H9 (cell line): ENCODE measurements around the gene NEURL1B. TPM values are rescaled to one million over a fixed set of nuclear protein-coding genes. Genes with fewer than 3 reads are reported as not detected.

Experiments used
- DNase-seq: peaks from one replicate; pipeline ENCODE4 v3.0.0-alpha.2; 2017
- H2AFZ ChIP-seq: one replicate; pipeline ENCODE4 v1.6.1; 2013; ENCODE audit warnings: mild to moderate bottlenecking, low read length, control low read depth, moderate library complexity
- H2AK5ac ChIP-seq: 2 replicates; pipeline ENCODE4 v1.6.1; 2013; ENCODE audit warnings: low read length, control low read depth, mixed read lengths; ENCODE audit not compliant: insufficient read length
- H2BK120ac ChIP-seq: one replicate; pipeline ENCODE4 v1.6.1; 2013; ENCODE audit warnings: low read depth, mild to moderate bottlenecking, low read length, control low read depth, inconsistent platforms; ENCODE audit not compliant: poor library complexity, severe bottlenecking
- H2BK12ac ChIP-seq: 2 replicates; pipeline ENCODE4 v1.6.1; 2013; ENCODE audit warnings: low read length, control low read depth, mixed read lengths, low read depth; ENCODE audit not compliant: insufficient read length
- H2BK15ac ChIP-seq: 2 replicates; pipeline ENCODE4 v1.6.1; 2013; ENCODE audit warnings: low read depth, low read length, control low read depth
- H2BK20ac ChIP-seq: one replicate; pipeline ENCODE4 v1.6.1; 2013; ENCODE audit warnings: low read depth, mild to moderate bottlenecking, low read length, control low read depth, inconsistent platforms; ENCODE audit not compliant: poor library complexity, severe bottlenecking
- H2BK5ac ChIP-seq: 2 replicates; pipeline ENCODE4 v1.6.1; 2013; ENCODE audit warnings: low read length, control low read depth, mixed read lengths; ENCODE audit not compliant: insufficient read length
- H3K14ac ChIP-seq: 2 replicates; pipeline ENCODE4 v1.6.1; 2013; ENCODE audit warnings: low read length, control low read depth; ENCODE audit not compliant: insufficient read depth
- H3K18ac ChIP-seq: 2 replicates; pipeline ENCODE4 v1.6.1; 2013; ENCODE audit warnings: low read depth, mild to moderate bottlenecking, mixed read lengths, low read length, control low read depth; ENCODE audit not compliant: insufficient read length
- H3K23ac ChIP-seq: 2 replicates; pipeline ENCODE4 v1.6.1; 2013; ENCODE audit warnings: low read length, control low read depth, mixed read lengths, low read depth; ENCODE audit not compliant: insufficient read length
- H3K23me2 ChIP-seq: 2 replicates; pipeline ENCODE4 v1.6.1; 2013; ENCODE audit warnings: low read depth, mild to moderate bottlenecking, mixed read lengths, low read length, control low read depth; ENCODE audit not compliant: insufficient read length, poor library complexity, severe bottlenecking
- H3K27ac ChIP-seq: 2 replicates; pipeline ENCODE4 v1.5.1; 2013; ENCODE audit warnings: low read length, control low read depth, mixed read lengths, low read depth; ENCODE audit not compliant: insufficient read length
- H3K27me3 ChIP-seq: 2 replicates; pipeline ENCODE4 v1.6.1; 2013; ENCODE audit warnings: low read length, control low read depth, inconsistent platforms; ENCODE audit not compliant: insufficient read depth
- H3K4ac ChIP-seq: 2 replicates; pipeline ENCODE4 v1.6.1; 2013; ENCODE audit warnings: low read depth, mild to moderate bottlenecking, control low read depth, inconsistent platforms, low read length, moderate library complexity
- H3K4me1 ChIP-seq: 2 replicates; pipeline ENCODE4 v1.6.1; 2013; ENCODE audit warnings: low read length, control low read depth, inconsistent platforms; ENCODE audit not compliant: insufficient read depth
- H3K4me2 ChIP-seq: 2 replicates; pipeline ENCODE4 v1.6.1; 2013; ENCODE audit warnings: low read length, control low read depth, mixed read lengths; ENCODE audit not compliant: insufficient read length, insufficient read depth
- H3K56ac ChIP-seq: 2 replicates; pipeline ENCODE4 v1.6.1; 2013; ENCODE audit warnings: low read depth, mild to moderate bottlenecking, mixed read lengths, low read length, control low read depth; ENCODE audit not compliant: insufficient read length
- H3K79me1 ChIP-seq: 2 replicates; pipeline ENCODE4 v1.6.1; 2013; ENCODE audit warnings: low read depth, mild to moderate bottlenecking, moderate library complexity, low read length, control low read depth, inconsistent platforms; ENCODE audit not compliant: insufficient read depth, poor library complexity, severe bottlenecking
- H3K79me2 ChIP-seq: 2 replicates; pipeline ENCODE4 v1.6.1; 2013; ENCODE audit warnings: low read length, control low read depth, inconsistent platforms; ENCODE audit not compliant: insufficient read depth
- H3K9ac ChIP-seq: 2 replicates; pipeline ENCODE4 v1.6.1; 2013; ENCODE audit warnings: low read length, control low read depth, mixed read lengths; ENCODE audit not compliant: insufficient read length; ENCODE audit errors: extremely low read depth
- H3K9me3 ChIP-seq: one replicate; pipeline ENCODE4 v1.6.1; 2013; ENCODE audit warnings: low read depth, low read length, inconsistent platforms; ENCODE audit not compliant: control insufficient read depth
- H3T11ph ChIP-seq: one replicate; pipeline ENCODE4 v1.6.1; 2013; ENCODE audit warnings: mild to moderate bottlenecking, low read length, control low read depth, inconsistent platforms
- H4K20me1 ChIP-seq: one replicate; pipeline ENCODE4 v1.6.1; 2013; ENCODE audit not compliant: control insufficient read depth, insufficient read length, insufficient read depth
- H4K5ac ChIP-seq: 2 replicates; pipeline ENCODE4 v1.6.1; 2013; ENCODE audit warnings: low read depth, mild to moderate bottlenecking, mixed read lengths, low read length, control low read depth; ENCODE audit not compliant: insufficient read length
- H4K8ac ChIP-seq: replicated peaks from 2 replicates; pipeline ENCODE4 v1.6.1; 2013; ENCODE audit warnings: low read length, control low read depth, mixed read lengths, low read depth; ENCODE audit not compliant: insufficient read length
- H4K91ac ChIP-seq: 2 replicates; pipeline ENCODE4 v1.6.1; 2013; ENCODE audit warnings: low read depth, mild to moderate bottlenecking, moderate library complexity, mixed read lengths, low read length, control low read depth; ENCODE audit not compliant: insufficient read length
- H3K27ac Mint-ChIP-seq, 3 experiments: 2 replicates in 2 of 3; 3 replicates in 1 of 3; pipeline ENCODE4 v1.8.0; 2020 to 2021; ENCODE audit warnings: mixed read lengths in 3 of 3, mild to moderate bottlenecking in 1 of 3, moderate library complexity in 1 of 3
- H3K27me3 Mint-ChIP-seq: 2 replicates; pipeline ENCODE4 v1.8.0; 2021; ENCODE audit warnings: low read depth, mild to moderate bottlenecking, moderate library complexity, mixed read lengths
- H3K36me3 Mint-ChIP-seq, 3 experiments: 2 replicates in 2 of 3; 3 replicates in 1 of 3; pipeline ENCODE4 v1.8.0; 2020 to 2021; ENCODE audit warnings: low read depth in 3 of 3, mixed read lengths in 3 of 3; ENCODE audit not compliant: insufficient read depth in 1 of 3
- H3K4me1 Mint-ChIP-seq, 2 experiments: 2 replicates each; pipeline ENCODE4 v1.8.0; 2020; ENCODE audit warnings: mixed read lengths in 2 of 2
- H3K4me3 Mint-ChIP-seq, 2 experiments: 2 replicates in 1 of 2; 3 replicates in 1 of 2; pipeline ENCODE4 v1.8.0; 2020 to 2021; ENCODE audit warnings: mild to moderate bottlenecking in 2 of 2, mixed read lengths in 2 of 2, moderate library complexity in 1 of 2
- H3K9me3 Mint-ChIP-seq, 2 experiments: 2 replicates in 1 of 2; 3 replicates in 1 of 2; pipeline ENCODE4 v1.8.0; 2020; ENCODE audit warnings: mild to moderate bottlenecking in 2 of 2, mixed read lengths in 2 of 2, moderate library complexity in 1 of 2
- CTCF ChIP-seq: fragments of 200-600 bp; sonication (generic); conservative IDR thresholded peaks from 3 replicates; pipeline ENCODE4 v1.8.0; 2021; ENCODE audit warnings: antibody characterized with exemption, mild to moderate bottlenecking
- WGBS: extraction: QIAGEN DNeasy Blood & Tissue Kit; methylation state at CpG from one replicate; pipeline ENCODE4 v1.1.7; 2013; ENCODE audit warnings: missing lambda C conversion rate, low lambda C conversion rate, mixed read lengths; ENCODE audit not compliant: insufficient read length; ENCODE audit errors: extremely low coverage; 5-methylcytosine and 5-hydroxymethylcytosine counted together
- total RNA-seq: library from RNA; stranded (reverse); gene quantifications from 2 replicates; pipeline ENCODE4 v1.2.1, GENCODE V29; 2021

The NEURL1B gene
- total RNA-seq, 1 experiment from 2014 or later, result 3.6 TPM

GRCh38 chr5:172672681-172673080, 31.6 kb downstream of the NEURL1B start:
- H4K91ac ChIP-seq, result no peak overlapping the region
- TF ChIP-seq CTCF, result no peak
- no peaks in the 10 kb centered on the region for H3K4me1 ChIP-seq
- H3K36me3 Mint-ChIP-seq, result peaks cover 0 to 4% (median 0%) of the 10 kb centered on the region in 3 experiments; a peak in 1 of 7 replicates
- no peaks in the 10 kb centered on the region for H3K27me3 Mint-ChIP-seq
- no peak overlapping the region for H2BK20ac ChIP-seq
- H4K20me1 ChIP-seq, result no peaks in the 10 kb centered on the region
- H3K4me3 Mint-ChIP-seq, result no peak overlapping the region
- H2BK120ac ChIP-seq, result no peak overlapping the region
- no peak overlapping the region for H3K14ac ChIP-seq
- no peak overlapping the region for H2BK5ac ChIP-seq
- H3T11ph ChIP-seq, result no peak overlapping the region
- H3K18ac ChIP-seq, result no peak overlapping the region
- no peak overlapping the region for H3K56ac ChIP-seq
- WGBS, result no CpG with 5 or more reads among the region's 2 CpGs
- H3K27ac Mint-ChIP-seq, result no peak overlapping the region
- no peak for DNase-seq
- no peaks in the 10 kb centered on the region; the same call in 1 of the 2 replicates for H3K27me3 ChIP-seq
- no peaks in the 10 kb centered on the region for H3K9me3 Mint-ChIP-seq
- no peak overlapping the region for H2BK12ac ChIP-seq
- H3K4me1 Mint-ChIP-seq, result peaks cover 0 to 14% of the 10 kb centered on the region in 2 experiments; a peak in 2 of 4 replicates
- no peak overlapping the region for H4K5ac ChIP-seq
- H2AK5ac ChIP-seq, result no peak overlapping the region
- no peak overlapping the region for H3K9ac ChIP-seq
- H4K8ac ChIP-seq, result no peak overlapping the region
- no peak overlapping the region for H3K23ac ChIP-seq
- H3K27ac ChIP-seq, result no peak overlapping the region
- no peaks in the 10 kb centered on the region for H3K79me1 ChIP-seq
- H3K4ac ChIP-seq, result no peak overlapping the region
- H3K79me2 ChIP-seq, result no peaks in the 10 kb centered on the region
- H3K4me2 ChIP-seq, result no peak overlapping the region
- no peak overlapping the region for H2BK15ac ChIP-seq
- H3K23me2 ChIP-seq, result no peaks in the 10 kb centered on the region
- no peak overlapping the region for H2AFZ ChIP-seq
- no peaks in the 10 kb centered on the region for H3K9me3 ChIP-seq
